Right lobe of liver (tissue), 4 donors: Measurements from ENCODE around the gene SH2D1B.

Experiments
- CTCF ChIP-seq, 4 donors: fragments of 200-600 bp in 3 of 4; fragments of 450-650 bp in 1 of 4; IDR thresholded peaks; one replicate each; pipeline versions ENCODE4 v1.5.1 to v1.8.0; 2016 to 2022; ENCODE audit warnings: antibody characterized with exemption in 4 of 4, mild to moderate bottlenecking in 2 of 4
- POLR2A ChIP-seq: fragments of 450-650 bp; IDR thresholded peaks from one replicate; pipeline ENCODE4 v1.6.1; 2017; ENCODE audit warnings: antibody characterized with exemption, mild to moderate bottlenecking
- donor health status: DM: no; HTN: no; CAD: no.
- donor health status: DM: no; HTN: no; CAD: no.
- donor health status: DM: no; HTN: yes; CAD: no.

GRCh38 chr1:162383091-162383490, 28.8 kb downstream of the SH2D1B start:
- TF ChIP-seq CTCF (IDR thresholded peaks at IDR 0.05) (no peak), POLR2A (no peak)
